Measurements from ENCODE around the gene C9.

DNA sequence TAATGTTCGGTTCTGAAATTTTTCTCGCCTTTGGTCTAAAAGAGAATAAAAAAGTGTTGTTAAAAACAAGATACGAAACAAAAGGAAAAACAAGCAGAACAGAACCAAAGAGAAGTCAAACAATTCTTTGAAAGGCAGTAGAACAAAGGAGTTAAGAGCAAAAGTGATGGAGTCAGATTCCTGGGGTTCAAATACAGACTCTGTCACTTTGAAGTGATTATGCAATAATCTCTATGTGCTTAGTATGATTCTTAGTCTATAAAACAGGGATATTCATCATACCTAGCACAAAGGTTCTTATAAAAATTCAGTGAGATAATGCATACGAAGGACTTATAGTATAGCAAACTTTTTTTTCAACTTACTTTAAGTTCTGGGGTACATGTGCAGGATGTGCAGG lies 48.3 kb downstream of the C9 start:
- TF ChIP-seq POLR2A (IDR thresholded peaks at IDR 0.05) = no peak
- TF ChIP-seq, protein P1, sequence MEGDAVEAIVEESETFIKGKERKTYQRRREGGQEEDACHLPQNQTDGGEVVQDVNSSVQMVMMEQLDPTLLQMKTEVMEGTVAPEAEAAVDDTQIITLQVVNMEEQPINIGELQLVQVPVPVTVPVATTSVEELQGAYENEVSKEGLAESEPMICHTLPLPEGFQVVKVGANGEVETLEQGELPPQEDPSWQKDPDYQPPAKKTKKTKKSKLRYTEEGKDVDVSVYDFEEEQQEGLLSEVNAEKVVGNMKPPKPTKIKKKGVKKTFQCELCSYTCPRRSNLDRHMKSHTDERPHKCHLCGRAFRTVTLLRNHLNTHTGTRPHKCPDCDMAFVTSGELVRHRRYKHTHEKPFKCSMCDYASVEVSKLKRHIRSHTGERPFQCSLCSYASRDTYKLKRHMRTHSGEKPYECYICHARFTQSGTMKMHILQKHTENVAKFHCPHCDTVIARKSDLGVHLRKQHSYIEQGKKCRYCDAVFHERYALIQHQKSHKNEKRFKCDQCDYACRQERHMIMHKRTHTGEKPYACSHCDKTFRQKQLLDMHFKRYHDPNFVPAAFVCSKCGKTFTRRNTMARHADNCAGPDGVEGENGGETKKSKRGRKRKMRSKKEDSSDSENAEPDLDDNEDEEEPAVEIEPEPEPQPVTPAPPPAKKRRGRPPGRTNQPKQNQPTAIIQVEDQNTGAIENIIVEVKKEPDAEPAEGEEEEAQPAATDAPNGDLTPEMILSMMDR (IDR thresholded peaks at IDR 0.05) = no peak
